ENCODE measurements around the gene LONP2. TPM values are rescaled to one million over a fixed set of nuclear protein-coding genes. Genes with fewer than 3 reads are reported as not detected.
"Not testable (repeated sequence)": the region's sequence is repeated elsewhere in the genome, so short reads cannot be mapped to it uniquely, and the experiment has no call there.

Gene LONP2
- total RNA-seq, 3 donors from 2014 or later (not counting 1 experiment from before 2014, with no cell fraction given) = 48.6 to 87.8 (median 61.7) TPM

DNA sequence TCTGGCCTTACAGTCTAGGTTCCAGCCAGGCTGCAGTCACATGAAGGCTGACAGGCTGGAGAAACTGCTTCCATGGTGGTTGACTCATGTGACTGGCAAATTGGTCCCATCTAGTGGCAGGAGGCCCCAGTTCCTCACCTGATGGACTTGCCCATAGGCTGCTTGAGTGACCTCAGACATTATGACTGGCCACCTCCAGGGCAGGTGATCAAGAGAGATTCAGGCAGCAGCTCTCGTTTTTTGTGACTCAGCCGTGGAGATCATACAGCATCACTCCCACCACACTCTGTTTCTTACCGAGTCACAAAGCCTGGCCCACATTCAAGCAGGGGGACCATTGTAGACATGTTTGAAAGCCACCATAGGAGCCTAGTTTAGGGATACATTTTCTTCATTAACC is 106.6 kb downstream of the LONP2 start:
- H3K36me3 Mint-ChIP-seq = no peaks in the 10 kb centered on the region

GRCh38 chr16:48352648-48353390 is 108.7 kb downstream of the LONP2 start:
- Mint-ChIP-seq H3K4me1 (peaks cover 6 to 15% of the 10 kb centered on the region in 2 donors), H3K27ac (peak overlapping the region; percentile 34 to 57), H3K27me3 (ENCODE audit: low read depth in 2 of 2) (no peaks in the 10 kb centered on the region), H3K9me3 (no peaks in the 10 kb centered on the region), H3K36me3 (no peaks in the 10 kb centered on the region), H3K4me3 (no peak overlapping the region)
- H3K4me3 ChIP-seq (ENCODE audit: low read length) = no peak overlapping the region
- TF ChIP-seq, protein P1, sequence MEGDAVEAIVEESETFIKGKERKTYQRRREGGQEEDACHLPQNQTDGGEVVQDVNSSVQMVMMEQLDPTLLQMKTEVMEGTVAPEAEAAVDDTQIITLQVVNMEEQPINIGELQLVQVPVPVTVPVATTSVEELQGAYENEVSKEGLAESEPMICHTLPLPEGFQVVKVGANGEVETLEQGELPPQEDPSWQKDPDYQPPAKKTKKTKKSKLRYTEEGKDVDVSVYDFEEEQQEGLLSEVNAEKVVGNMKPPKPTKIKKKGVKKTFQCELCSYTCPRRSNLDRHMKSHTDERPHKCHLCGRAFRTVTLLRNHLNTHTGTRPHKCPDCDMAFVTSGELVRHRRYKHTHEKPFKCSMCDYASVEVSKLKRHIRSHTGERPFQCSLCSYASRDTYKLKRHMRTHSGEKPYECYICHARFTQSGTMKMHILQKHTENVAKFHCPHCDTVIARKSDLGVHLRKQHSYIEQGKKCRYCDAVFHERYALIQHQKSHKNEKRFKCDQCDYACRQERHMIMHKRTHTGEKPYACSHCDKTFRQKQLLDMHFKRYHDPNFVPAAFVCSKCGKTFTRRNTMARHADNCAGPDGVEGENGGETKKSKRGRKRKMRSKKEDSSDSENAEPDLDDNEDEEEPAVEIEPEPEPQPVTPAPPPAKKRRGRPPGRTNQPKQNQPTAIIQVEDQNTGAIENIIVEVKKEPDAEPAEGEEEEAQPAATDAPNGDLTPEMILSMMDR (IDR thresholded peaks at IDR 0.05) = no peak
- H3K4me1 ChIP-seq (ENCODE audit: control insufficient read depth, insufficient read depth, low read length) = no peaks in the 10 kb centered on the region
- peaks cover 34% of the 10 kb centered on the region for H3K36me3 ChIP-seq (ENCODE audit: control insufficient read depth, insufficient read depth, low read length)
- no peak overlapping the region for H3K27ac ChIP-seq (ENCODE audit: low read length)
- ATAC-seq = no peak
- no peaks in the 10 kb centered on the region for H3K27me3 ChIP-seq (ENCODE audit: control insufficient read depth, insufficient read depth, low read length)
- 91% methylated on average over 6 of the region's 7 CpGs for WGBS (ENCODE audit: insufficient coverage)
- no peak for DNase-seq
- intact Hi-C loops (cut with micrococcal nuclease) = loop anchor here (1.0 kb wide), 3 partner anchors 189 to 277 kb away; no protein-coding TSS in a partner anchor
- no peaks in the 10 kb centered on the region for H3K9me3 ChIP-seq (ENCODE audit: control insufficient read depth, insufficient read depth, low read length)

More for the DNA sequence above, 106.6 kb downstream of the LONP2 start:
- Mint-ChIP-seq H3K27ac (no peak overlapping the region), H3K4me3 (no peak overlapping the region), H3K9me3 (no peaks in the 10 kb centered on the region), H3K4me1 (peaks cover 6 to 15% of the 10 kb centered on the region in 2 donors), H3K27me3 (ENCODE audit: low read depth in 2 of 2) (no peaks in the 10 kb centered on the region)
- DNase-seq = no peak
- no peaks in the 10 kb centered on the region for H3K27me3 ChIP-seq (ENCODE audit: control insufficient read depth, insufficient read depth, low read length)
- no peak overlapping the region for H3K27ac ChIP-seq (ENCODE audit: low read length)
- no peak overlapping the region for H3K4me3 ChIP-seq (ENCODE audit: low read length)
- no peaks in the 10 kb centered on the region for H3K9me3 ChIP-seq (ENCODE audit: control insufficient read depth, insufficient read depth, low read length)
- intact Hi-C loops (cut with micrococcal nuclease) = no loop called here
- WGBS (ENCODE audit: insufficient coverage) = 71% methylated on average over 3 of the region's 3 CpGs
- H3K36me3 ChIP-seq (ENCODE audit: control insufficient read depth, insufficient read depth, low read length) = peaks cover 32% of the 10 kb centered on the region
- no peaks in the 10 kb centered on the region for H3K4me1 ChIP-seq (ENCODE audit: control insufficient read depth, insufficient read depth, low read length)
- no peak for ATAC-seq
- TF ChIP-seq, protein P1 (IDR thresholded peaks at IDR 0.05) = no peak

GRCh38 chr16:48353565-48354163 is 109.6 kb downstream of the LONP2 start:
- Histone ChIP-seq H3K27ac (ENCODE audit: low read length) (no peak overlapping the region), H3K4me3 (ENCODE audit: low read length) (no peak overlapping the region), H3K9me3 (ENCODE audit: control insufficient read depth, insufficient read depth, low read length) (no peaks in the 10 kb centered on the region), H3K27me3 (ENCODE audit: control insufficient read depth, insufficient read depth, low read length) (no peaks in the 10 kb centered on the region), H3K4me1 (ENCODE audit: control insufficient read depth, insufficient read depth, low read length) (no peaks in the 10 kb centered on the region), H3K36me3 (ENCODE audit: control insufficient read depth, insufficient read depth, low read length) (peaks cover 31% of the 10 kb centered on the region)
- no peaks in the 10 kb centered on the region for H3K27me3 Mint-ChIP-seq (ENCODE audit: low read depth in 2 of 2)
- peak; percentile 51 to 89 for DNase-seq
- H3K4me3 Mint-ChIP-seq = no peak overlapping the region
- 12% methylated on average over 5 of the region's 7 CpGs for WGBS (ENCODE audit: insufficient coverage)
- peak overlapping the region; percentile 34 to 57 for H3K27ac Mint-ChIP-seq
- H3K9me3 Mint-ChIP-seq = no peaks in the 10 kb centered on the region
- TF ChIP-seq, protein P1 (IDR thresholded peaks at IDR 0.05) = peak; percentile 87
- H3K36me3 Mint-ChIP-seq = no peaks in the 10 kb centered on the region
- ATAC-seq = peak; percentile 95 to 99 (median 96)
- H3K4me1 Mint-ChIP-seq = peaks cover 6 to 15% of the 10 kb centered on the region in 2 donors
- intact Hi-C loops (cut with micrococcal nuclease) = loop anchor here (1.0 kb wide), 3 partner anchors 189 to 277 kb away; no protein-coding TSS in a partner anchor

DNA sequence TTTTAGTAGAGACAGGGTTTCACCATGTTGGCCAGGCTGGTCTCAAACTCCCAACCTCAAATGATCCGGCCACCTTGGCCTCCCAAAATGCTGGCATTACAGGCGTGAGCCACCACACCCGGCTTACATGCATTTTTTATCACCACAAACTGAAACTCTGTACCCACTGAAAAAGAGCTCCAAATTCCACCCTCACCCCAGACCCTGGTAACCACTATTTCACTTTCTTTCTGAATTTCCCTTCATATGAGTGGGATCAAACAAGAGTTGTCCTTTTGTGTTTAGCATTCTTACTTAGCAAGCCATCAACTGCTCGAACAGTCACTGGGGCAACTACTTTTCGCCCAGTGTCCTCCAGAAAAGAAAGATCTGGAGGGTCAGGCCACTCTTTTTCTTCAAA is 110.3 kb downstream of the LONP2 start:
- intact Hi-C loops (cut with micrococcal nuclease); H3K36me3 Mint-ChIP-seq; H3K27me3 Mint-ChIP-seq (ENCODE audit: low read depth in 2 of 2); H3K4me1 ChIP-seq (ENCODE audit: control insufficient read depth, insufficient read depth, low read length); H3K27me3 ChIP-seq (ENCODE audit: control insufficient read depth, insufficient read depth, low read length); H3K9me3 ChIP-seq (ENCODE audit: control insufficient read depth, insufficient read depth, low read length); DNase-seq; ATAC-seq; H3K27ac ChIP-seq (ENCODE audit: low read length); H3K9me3 Mint-ChIP-seq; H3K4me3 Mint-ChIP-seq; H3K4me3 ChIP-seq (ENCODE audit: low read length): not testable (repeated sequence)
- 95% methylated on average over 5 of the region's 5 CpGs for WGBS (ENCODE audit: insufficient coverage)
- peaks cover 31% of the 10 kb centered on the region for H3K36me3 ChIP-seq (ENCODE audit: control insufficient read depth, insufficient read depth, low read length)
- peak overlapping the region in 1 of 2 donors; percentile 31 for H3K27ac Mint-ChIP-seq
- peaks cover 6 to 15% of the 10 kb centered on the region in 2 donors for H3K4me1 Mint-ChIP-seq
